Heart left ventricle (tissue), 13 donors: ENCODE data around the gene ERO1A.

Experiments used
- POLR2A ChIP-seq, 2 donors: fragments of 450-650 bp; IDR thresholded peaks; one replicate each; pipeline ENCODE4 v1.6.1; 2017; ENCODE audit warnings: antibody characterized with exemption in 2 of 2, mild to moderate bottlenecking in 2 of 2, moderate library complexity in 2 of 2
- TF ChIP-seq, protein P1 (sequence below), 12 donors: fragments of 200-600 bp; sonication (generic) in 4 of 12; IDR thresholded peaks; one replicate each; pipeline versions ENCODE4 v1.5.0 to v1.8.0; 2018 to 2022; ENCODE audit warnings: antibody characterized with exemption in 12 of 12, mild to moderate bottlenecking in 5 of 12
- donor health status: ischemic (EF 13 %, LVEDD 7.1; RV severe dilation, severe dysfunction).
- donor health status: DM: no; HTN: yes; CAD: no.
- donor health status: DM: no; HTN: no; CAD: no.
- donor health status: ischemic (EF 25% LVEDD 6.9; RV normal size, moderate dysfunction).
- donor health status: ischemic (EF 25% LVEDD 5.7; RV mildly dilated, moderate dysfunction).
- donor health status: ischemic (EF 35%, LVEDD 5.7; RV mildly dilated, moderate dysfunction).
- donor health status: nonischemic (EF 11% LVEDD 7.7; RV severe dilation, severe dysfunction).
- donor health status: DM: yes; HTN: yes; CAD: no.
- donor health status: PGD.
- donor health status: ischemic (EF 29% LVEDD 5.4; RV normal size, mild dysfunction).
- donor health status: nonischemic (EF 23%, LVEDD 6.1; RV moderate dilation, normal function).

DNA sequence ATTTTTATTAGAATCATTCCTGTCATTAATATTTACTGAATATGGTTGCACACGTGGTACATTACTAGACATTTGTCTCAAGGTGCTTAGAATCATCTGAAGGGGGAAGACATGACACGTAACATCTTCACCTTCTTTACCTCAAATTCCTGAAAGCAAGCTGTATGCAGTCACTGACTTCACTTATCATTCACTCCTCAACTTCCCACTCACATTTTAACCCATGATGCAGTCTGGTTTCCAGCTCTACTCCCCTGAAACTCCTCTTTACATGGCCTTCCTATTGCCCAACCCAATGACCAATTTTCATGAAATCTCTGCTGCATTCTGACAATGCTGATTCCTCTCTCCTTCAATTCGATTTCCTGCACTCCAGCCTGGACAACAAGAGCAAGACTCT is 5.9 kb upstream of the ERO1A start:
- TF ChIP-seq, protein P1, sequence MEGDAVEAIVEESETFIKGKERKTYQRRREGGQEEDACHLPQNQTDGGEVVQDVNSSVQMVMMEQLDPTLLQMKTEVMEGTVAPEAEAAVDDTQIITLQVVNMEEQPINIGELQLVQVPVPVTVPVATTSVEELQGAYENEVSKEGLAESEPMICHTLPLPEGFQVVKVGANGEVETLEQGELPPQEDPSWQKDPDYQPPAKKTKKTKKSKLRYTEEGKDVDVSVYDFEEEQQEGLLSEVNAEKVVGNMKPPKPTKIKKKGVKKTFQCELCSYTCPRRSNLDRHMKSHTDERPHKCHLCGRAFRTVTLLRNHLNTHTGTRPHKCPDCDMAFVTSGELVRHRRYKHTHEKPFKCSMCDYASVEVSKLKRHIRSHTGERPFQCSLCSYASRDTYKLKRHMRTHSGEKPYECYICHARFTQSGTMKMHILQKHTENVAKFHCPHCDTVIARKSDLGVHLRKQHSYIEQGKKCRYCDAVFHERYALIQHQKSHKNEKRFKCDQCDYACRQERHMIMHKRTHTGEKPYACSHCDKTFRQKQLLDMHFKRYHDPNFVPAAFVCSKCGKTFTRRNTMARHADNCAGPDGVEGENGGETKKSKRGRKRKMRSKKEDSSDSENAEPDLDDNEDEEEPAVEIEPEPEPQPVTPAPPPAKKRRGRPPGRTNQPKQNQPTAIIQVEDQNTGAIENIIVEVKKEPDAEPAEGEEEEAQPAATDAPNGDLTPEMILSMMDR (IDR thresholded peaks at IDR 0.05) = no peak
- TF ChIP-seq POLR2A (IDR thresholded peaks at IDR 0.05) = no peak
